GM12875 (cell line): ENCODE measurements around the gene LAMA2.

ENCODE experiments used
- H3K4me3 ChIP-seq: one replicate; pipeline ENCODE4 v1.5.1; 2011; ENCODE audit warnings: low read depth, low read length, control low read depth
- TF ChIP-seq, protein P1 (sequence below): IDR thresholded peaks from 2 replicates; pipeline ENCODE4 v1.5.1; 2011; ENCODE audit warnings: low read depth, mild to moderate bottlenecking, control low read depth, inconsistent platforms, low read length, moderate library complexity, borderline replicate concordance; ENCODE audit not compliant: insufficient read depth

LAMA2 gene

DNA sequence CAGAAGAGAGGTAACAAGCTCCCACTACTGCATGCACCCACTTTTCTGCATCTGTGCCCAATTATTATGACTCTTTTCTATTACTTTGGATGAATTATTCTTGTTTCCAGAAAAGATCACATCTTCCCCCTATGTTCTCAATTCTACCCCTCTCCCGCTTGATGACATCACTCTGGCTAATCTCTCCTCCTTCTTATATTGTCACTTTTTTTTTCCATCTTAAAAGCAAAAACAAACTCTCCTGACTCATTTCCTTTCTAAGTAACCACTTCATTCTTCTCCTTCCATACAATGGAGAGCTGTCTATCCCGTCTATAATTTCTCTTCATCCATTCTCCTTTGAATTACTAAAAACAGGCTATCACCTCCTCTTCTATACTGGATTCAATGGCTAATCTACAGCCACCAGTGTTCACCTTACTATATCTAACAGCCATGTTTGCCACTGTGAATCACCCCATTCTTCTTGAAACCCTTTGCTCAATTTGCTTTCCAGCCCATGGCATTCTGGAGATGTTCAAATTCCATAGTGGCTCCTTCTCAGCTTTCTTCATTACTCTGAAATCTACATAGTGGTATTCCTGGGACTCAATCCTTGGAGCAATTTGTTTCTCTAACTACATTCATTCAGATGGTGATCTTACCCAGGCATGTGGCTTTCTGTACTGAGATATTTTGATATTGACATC, 448.7 kb downstream of the LAMA2 start:
- no peak overlapping the region for H3K4me3 ChIP-seq
- TF ChIP-seq, protein P1, sequence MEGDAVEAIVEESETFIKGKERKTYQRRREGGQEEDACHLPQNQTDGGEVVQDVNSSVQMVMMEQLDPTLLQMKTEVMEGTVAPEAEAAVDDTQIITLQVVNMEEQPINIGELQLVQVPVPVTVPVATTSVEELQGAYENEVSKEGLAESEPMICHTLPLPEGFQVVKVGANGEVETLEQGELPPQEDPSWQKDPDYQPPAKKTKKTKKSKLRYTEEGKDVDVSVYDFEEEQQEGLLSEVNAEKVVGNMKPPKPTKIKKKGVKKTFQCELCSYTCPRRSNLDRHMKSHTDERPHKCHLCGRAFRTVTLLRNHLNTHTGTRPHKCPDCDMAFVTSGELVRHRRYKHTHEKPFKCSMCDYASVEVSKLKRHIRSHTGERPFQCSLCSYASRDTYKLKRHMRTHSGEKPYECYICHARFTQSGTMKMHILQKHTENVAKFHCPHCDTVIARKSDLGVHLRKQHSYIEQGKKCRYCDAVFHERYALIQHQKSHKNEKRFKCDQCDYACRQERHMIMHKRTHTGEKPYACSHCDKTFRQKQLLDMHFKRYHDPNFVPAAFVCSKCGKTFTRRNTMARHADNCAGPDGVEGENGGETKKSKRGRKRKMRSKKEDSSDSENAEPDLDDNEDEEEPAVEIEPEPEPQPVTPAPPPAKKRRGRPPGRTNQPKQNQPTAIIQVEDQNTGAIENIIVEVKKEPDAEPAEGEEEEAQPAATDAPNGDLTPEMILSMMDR, result no peak

DNA sequence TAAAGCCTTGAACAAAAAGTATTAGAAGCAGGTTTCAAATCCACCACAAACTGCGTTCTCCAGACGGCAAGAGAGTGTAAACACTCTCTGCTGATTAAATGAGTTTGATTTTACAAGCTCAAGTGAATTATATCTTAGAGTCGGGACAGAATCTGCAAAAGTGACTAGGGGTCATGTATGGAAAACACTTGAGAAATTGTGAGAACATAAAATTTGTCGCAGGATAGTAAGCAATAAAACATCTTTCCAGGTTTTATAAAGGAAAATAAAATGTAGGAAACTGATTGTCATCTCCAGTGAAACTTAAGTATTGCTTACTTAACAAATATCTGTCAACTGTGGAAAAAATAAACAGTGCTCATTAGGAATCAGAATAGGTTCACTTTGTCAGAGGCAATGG, 452.9 kb downstream of the LAMA2 start:
- TF ChIP-seq, protein P1, result no peak
- no peak overlapping the region for H3K4me3 ChIP-seq

DNA sequence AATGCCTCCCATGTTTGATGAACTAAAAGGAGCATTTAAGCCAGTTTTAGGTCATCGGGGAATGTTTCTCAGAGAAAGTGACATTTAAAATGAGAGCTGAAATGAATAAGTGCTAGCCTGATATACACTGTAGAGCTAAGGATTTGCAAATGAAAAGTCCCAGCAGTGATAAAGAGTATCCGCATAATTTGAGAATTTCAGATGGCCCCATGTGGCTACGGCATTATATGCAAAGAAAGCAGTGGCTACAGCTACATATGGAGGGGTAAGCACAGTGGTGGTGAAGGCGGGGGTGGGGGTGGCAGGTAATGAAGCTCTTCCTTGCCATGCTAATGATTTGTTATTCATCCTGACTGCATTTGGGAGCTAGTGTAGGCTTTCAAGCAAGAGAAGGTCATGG, 455.7 kb downstream of the LAMA2 start:
- H3K4me3 ChIP-seq, result no peak overlapping the region
- TF ChIP-seq, protein P1, result no peak

DNA sequence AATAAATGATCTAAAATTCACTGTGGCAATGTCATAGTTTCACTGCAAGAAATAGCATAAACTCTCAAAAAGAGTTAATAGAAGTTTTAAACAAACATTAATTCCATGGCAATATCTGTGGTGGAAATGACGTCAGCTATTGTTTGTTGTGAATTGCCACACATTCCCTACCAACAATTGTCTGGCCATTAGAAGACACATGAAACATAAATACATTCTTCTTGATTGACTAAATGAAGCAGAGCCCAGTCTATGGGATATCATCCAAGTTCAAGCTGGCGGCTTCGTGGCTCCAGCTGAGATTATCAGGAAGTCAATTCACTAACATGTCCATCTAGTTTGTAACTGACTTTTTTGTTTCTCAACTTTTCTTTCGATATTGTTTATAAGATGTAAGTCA, 458.0 kb downstream of the LAMA2 start:
- H3K4me3 ChIP-seq, result no peak overlapping the region
- TF ChIP-seq, protein P1, result no peak

DNA sequence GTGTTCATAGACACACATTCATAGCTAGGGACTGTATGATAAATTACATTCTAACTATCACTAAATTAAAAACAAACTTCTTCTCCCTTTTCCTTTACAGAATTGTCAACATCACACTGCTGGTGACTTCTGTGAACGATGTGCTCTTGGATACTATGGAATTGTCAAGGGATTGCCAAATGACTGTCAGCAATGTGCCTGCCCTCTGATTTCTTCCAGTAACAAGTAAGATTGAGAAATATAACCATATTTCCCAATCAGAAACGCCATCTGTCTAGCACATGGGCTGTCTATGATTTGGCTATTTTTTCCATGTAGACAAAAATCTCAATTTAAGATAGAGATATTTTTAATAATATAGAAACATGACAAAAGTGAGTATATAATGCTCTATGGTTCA, 459.3 kb downstream of the LAMA2 start:
- TF ChIP-seq, protein P1, result no peak
- no peak overlapping the region for H3K4me3 ChIP-seq

DNA sequence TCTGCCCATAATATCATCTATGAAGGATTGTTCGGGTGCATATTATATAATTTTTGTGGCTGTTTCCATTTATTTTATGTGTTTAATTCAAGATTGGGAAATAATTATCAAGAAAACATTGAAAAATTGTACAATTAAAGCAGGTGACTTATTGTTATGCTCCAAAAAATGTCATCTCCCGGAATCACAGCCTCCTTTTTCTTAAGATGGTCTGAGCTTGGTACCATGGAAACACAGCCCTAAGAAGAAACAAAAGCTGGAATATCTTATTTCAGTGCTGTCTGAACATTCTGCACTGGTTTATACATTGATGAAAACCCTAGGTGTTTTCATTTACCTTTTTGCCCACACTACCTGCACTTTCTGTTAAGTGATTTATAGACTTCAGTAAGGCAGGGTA, 459.9 kb downstream of the LAMA2 start:
- H3K4me3 ChIP-seq, result no peak overlapping the region
- TF ChIP-seq, protein P1, result no peak

DNA sequence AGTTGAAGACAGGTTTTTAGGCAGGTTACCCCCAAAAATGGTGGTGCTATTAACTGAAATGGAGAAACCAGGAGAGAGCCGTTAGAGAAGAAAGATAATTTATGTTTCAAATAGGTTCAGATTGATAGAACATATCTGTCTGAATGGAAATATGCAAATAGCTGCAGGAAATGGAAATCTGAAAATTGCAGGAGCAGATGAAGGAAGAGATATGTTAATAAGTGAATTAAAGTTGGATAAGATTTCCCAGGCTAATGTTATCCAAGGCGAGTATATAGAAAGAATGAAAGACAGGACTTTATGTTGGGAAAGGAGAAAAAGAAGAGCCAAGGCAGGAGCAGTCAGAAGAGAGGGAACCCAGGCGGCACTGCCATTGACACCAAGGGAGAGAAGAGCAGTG, 461.4 kb downstream of the LAMA2 start:
- TF ChIP-seq, protein P1, result no peak
- H3K4me3 ChIP-seq, result no peak overlapping the region
